Prostate gland (tissue), 2 donors: Measurements from ENCODE around the gene DNAJC6.

Experiments
- CTCF ChIP-seq, 4 experiments: fragments of 200-600 bp in 2 of 4; fragments of 450-650 bp in 2 of 4; sonication (generic) in 2 of 4; IDR thresholded peaks; 1 replicate in 3 of 4; 2 replicates in 1 of 4; pipeline ENCODE4 v1.5.1; 2016 to 2019; ENCODE audit warnings: antibody characterized with exemption in 4 of 4, mild to moderate bottlenecking in 2 of 4, moderate library complexity in 2 of 4
- POLR2A ChIP-seq: fragments of 450-650 bp; IDR thresholded peaks from one replicate; pipeline ENCODE4 v1.6.1; 2016; ENCODE audit warnings: antibody characterized with exemption, mild to moderate bottlenecking

GRCh38 chr1:65281846-65282245 is 27.5 kb upstream of the DNAJC6 start:
- TF ChIP-seq CTCF (IDR thresholded peaks at IDR 0.05) = no peak
- no peak for TF ChIP-seq POLR2A
